ENCODE measurements around the gene RAP2B.

RAP2B gene

GRCh38 chr3:153209596-153209995 is 47.6 kb downstream of the RAP2B start:
- no peak for DNase-seq

GRCh38 chr3:153210146-153210545 is 48.1 kb downstream of the RAP2B start:
- DNase-seq = no peak

- DNase-seq = no peak
Observed at GRCh38 chr3:153210660-153211059, 48.6 kb downstream of the RAP2B start.

GRCh38 chr3:153215497-153215896 is 53.5 kb downstream of the RAP2B start:
- no peak for DNase-seq

GRCh38 chr3:153215966-153216365 is 53.9 kb downstream of the RAP2B start:
- DNase-seq = no peak

GRCh38 chr3:153216928-153217327 is 54.9 kb downstream of the RAP2B start:
- no peak for DNase-seq

GRCh38 chr3:153219146-153219545 is 57.1 kb downstream of the RAP2B start:
- DNase-seq = no peak
